Endometrium (tissue), 2 donors: ENCODE measurements around the gene RRP36.

Source experiments
- FAIRE-seq: peaks from 2 replicates; lab custom pipeline; 2012; peaks lifted over from hg19 to GRCh38; lab: Jason Lieb, UNC
- donor health status: control.
- donor health status: control.

The RRP36 gene

GRCh38 chr6:43070028-43070632, 48.7 kb downstream of the RRP36 start:
- peak; percentile 77 for FAIRE-seq

DNA sequence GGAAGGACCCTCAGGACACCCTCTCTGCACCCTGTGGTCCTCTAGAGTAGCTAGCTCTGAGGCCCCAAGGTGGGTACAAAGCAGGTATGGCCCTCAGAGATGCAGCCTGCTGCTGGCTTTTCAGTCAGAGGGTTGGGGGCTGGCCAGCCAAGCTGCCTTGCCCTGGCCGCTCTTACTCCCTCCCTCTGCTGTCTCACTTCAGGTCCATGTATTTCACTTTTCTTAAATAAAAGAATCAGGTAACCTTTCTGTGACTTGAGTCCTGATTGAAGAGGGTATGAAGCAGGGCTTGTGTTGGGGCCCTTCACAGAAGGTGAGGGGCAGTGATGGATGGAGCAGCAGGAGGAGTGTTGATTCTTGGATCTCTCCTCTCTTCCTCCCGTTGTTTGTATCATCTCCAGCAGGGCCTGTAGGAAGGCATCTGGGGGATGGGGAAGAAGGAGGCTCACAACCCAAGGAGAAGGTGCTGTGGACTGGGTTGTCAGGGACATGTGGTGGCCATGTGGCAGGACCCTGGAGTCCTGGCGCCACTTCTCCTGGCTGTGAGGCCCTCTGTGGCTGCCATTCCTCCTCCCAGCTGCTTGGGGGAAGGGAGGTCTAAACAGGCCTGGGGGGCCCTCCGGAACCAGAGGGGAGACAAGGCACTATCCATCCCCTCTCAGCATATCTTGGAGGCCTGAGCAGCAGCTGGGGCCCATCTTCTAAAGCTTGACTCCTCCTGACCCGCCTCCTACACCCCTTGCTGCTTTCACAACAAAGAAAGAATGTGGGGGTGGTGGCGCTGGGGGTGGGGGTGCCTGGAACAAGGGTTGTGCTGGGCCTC, 53.6 kb downstream of the RRP36 start:
- FAIRE-seq: peak; percentile 26

- FAIRE-seq: no peak
Measured at GRCh38 chr6:43075670-43076463, 54.4 kb downstream of the RRP36 start, which contains the start of gene PTK7. PTK7 (plus strand) TSS chr6:43076314; CDS start chr6:43076489, 175 bp downstream.

- FAIRE-seq: no peak
Measured at GRCh38 chr6:43076464-43077332, 55.3 kb downstream of the RRP36 start.

- FAIRE-seq: no peak
Measured at GRCh38 chr6:43077333-43077809, 55.9 kb downstream of the RRP36 start.

GRCh38 chr6:43077981-43078511, 56.6 kb downstream of the RRP36 start:
- peak; percentile 64 for FAIRE-seq

DNA sequence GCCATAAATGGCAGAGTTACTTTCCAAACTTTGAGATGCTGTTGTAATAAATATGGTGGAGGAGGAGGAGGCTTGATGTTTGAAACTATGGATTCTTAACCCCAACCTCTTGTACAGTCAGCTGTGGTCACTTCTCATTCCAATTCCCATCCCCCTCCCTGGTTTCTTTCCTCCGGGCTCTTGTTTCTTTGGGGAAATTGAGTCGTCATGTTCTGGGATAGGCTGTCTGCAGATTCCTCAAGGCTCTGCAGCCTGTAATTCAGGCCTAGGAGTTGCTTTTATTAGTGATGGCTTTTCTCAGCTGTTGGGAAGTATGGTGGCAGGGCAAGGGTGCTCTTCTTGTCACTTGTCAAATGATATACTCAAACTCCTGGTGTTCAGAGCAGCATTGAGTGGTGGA, 57.3 kb downstream of the RRP36 start:
- FAIRE-seq: no peak
